GM19240 (cell line): ENCODE measurements around the gene TPI1.
"Not testable (repeated sequence)": the region's sequence is repeated elsewhere in the genome, so short reads cannot be mapped to it uniquely, and the experiment has no call there.

Experiments
- DNase-seq: peaks from one replicate; pipeline ENCODE4 v3.0.0; 2011; ENCODE audit warnings: low spot score; ENCODE audit not compliant: insufficient read length

The TPI1 gene

DNA sequence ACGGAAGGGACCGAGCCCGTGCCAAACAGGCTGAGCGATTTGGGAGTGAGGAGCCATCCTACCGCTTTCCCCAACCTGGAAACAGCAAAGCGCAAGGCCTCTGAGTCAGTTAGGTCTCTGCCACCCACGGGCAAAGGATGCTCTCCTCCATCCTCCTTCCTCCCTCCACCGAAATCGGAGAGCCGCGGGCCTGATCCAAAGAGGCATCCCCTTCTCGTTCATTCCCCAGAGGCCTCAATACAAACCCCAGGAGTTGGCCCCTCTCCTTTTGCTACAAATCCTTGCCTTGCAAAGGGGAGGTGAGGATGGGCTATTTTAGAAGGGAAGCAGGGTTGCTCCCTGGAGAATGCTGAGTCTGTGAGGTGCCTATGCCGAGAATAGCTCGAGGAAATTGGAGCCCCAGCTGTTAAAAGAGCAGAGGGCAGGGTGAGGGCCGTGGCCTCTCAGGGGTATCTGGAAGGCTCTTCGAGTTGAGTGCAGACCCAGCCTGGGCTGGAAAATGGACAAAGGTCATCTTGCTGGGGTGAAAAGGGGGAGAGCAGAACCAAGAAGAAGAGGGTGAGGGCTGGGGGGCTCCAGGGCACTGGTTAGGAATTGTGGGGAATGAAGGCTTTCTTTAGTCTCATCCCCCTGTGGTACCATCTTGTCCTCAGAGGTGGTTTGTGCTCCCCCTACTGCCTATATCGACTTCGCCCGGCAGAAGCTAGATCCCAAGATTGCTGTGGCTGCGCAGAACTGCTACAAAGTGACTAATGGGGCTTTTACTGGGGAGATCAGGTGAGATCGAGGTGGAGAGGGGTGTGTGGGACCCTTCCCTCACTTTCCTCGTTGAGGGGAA is 1.1 kb downstream of the TPI1 start:
- DNase-seq, result no peak

DNA sequence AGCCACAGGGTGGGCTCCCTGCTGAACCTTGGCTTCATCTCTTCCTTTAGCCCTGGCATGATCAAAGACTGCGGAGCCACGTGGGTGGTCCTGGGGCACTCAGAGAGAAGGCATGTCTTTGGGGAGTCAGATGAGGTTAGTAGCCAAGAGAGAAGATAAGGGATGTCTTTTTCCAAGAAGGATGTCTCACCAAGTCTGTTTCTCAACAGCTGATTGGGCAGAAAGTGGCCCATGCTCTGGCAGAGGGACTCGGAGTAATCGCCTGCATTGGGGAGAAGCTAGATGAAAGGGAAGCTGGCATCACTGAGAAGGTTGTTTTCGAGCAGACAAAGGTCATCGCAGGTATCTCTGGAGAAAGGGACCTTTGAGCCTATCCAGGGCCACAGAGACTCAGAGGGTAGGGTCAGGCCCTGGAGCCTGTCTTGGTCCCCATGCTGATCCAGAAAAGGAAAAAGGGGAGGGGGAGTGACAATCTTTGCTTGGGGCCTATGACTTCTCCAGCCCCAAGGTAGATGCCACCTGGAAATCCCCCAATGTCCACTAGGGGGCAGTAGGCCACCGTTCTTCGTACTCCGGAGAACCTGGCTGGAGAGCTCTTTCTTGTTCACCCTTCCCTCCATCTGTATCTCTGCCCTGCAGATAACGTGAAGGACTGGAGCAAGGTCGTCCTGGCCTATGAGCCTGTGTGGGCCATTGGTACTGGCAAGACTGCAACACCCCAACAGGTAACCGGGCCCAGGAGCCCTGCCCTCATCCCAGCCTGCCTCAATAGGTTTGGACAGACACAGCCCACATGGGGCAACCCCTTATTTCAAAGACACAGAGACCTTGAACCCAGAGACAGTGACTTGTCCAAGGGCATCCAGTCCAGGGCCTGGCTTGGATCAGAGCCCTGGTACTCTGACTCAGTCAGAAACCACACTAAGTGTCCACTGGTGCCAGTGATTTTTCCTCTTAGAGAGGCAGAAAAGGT is 2.0 kb downstream of the TPI1 start:
- peak; percentile 67 for DNase-seq

DNA sequence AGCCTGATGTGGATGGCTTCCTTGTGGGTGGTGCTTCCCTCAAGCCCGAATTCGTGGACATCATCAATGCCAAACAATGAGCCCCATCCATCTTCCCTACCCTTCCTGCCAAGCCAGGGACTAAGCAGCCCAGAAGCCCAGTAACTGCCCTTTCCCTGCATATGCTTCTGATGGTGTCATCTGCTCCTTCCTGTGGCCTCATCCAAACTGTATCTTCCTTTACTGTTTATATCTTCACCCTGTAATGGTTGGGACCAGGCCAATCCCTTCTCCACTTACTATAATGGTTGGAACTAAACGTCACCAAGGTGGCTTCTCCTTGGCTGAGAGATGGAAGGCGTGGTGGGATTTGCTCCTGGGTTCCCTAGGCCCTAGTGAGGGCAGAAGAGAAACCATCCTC is 3.0 kb downstream of the TPI1 start:
- DNase-seq, result not testable (repeated sequence)

DNA sequence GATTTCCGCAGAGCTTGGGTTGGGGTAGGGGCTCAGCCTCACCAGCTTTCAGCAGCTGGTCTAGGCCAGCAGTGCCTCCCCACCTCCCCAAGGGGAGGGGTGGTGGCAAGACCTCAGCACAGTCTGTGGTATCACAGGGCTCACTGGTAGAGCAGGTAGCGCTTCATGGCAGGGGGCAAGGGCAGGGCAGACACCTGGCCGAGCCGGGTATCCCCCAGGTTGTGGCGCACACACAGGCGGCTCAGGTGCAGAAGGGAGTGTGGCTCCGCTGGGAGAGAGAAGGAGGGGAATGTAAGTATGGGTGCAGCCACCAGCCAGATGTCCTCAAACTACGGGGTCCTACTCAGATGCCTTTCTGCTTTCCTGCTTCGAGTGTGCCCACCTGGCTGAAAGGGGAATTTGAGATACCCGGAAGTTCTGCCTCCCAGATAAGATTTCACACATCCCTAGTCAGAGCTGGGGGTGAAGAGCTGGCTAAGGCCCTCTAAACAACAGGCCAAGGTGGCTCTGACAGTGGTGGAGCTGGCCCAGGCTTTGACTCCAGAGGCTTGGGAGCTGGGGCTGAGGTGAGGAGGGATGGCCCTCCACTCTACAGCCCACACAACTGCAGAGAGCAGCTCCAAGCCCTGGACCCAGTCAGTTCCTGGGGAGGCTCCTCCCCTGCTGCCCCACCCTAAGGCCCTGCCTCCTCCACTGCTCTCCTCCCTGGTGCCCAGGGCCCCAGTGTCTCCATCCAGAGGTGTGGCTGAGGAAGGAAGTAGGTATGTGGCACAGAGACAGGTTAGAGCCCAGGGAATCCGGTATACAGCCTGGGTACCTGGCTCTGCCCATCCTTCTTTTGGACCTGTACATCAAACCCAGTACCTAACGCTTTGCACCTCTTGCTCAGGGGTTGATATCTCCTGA is 4.0 kb downstream of the TPI1 start:
- no peak for DNase-seq

DNA sequence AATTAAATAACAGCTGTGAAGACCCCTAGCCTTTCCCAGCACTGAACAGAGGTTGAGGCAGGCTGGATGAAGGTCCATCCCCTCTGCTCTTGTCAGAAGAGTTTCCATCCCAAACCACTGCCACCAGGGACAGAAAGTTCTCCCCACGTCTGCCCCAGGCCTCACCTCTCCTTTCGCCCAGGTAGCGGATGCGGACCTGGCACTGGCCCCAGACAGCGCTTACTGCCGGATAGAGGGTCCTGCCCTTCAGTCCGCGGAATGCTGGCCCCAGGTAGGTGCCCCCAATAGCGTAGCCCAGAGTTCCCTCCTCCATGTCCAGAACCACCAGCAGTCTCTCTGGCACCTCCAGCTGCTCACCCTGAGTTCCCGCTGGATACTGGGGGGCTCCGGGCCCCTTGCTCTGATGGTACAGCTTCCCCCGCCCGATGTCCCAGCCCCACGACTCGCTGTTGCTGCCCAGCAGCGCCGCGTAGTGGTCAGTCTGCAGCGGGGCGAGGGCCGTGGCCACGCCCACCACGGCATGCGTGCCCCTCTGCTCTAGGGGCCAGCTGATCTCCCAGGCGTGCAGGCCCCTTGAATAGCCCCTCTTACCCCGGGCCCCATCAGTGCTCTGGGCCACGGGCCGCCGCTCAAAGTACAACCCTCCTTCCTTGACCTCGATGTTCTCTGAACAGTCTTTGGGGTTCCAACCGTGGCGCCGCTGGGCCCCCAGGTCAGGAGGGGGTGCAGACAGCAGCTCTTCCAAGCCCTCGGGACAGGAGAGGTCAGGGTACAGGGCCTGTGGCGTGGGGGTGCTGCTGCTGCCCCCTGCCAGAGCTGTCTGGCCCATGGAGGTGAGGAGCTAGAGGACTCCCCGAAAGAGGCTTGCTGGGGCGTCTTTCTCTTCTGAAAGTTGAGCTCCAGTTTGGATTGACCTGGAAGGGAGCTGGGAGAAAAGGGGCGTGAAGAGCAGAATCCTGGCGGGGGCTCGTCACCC is 5.0 kb downstream of the TPI1 start:
- peak; percentile 69 for DNase-seq

DNA sequence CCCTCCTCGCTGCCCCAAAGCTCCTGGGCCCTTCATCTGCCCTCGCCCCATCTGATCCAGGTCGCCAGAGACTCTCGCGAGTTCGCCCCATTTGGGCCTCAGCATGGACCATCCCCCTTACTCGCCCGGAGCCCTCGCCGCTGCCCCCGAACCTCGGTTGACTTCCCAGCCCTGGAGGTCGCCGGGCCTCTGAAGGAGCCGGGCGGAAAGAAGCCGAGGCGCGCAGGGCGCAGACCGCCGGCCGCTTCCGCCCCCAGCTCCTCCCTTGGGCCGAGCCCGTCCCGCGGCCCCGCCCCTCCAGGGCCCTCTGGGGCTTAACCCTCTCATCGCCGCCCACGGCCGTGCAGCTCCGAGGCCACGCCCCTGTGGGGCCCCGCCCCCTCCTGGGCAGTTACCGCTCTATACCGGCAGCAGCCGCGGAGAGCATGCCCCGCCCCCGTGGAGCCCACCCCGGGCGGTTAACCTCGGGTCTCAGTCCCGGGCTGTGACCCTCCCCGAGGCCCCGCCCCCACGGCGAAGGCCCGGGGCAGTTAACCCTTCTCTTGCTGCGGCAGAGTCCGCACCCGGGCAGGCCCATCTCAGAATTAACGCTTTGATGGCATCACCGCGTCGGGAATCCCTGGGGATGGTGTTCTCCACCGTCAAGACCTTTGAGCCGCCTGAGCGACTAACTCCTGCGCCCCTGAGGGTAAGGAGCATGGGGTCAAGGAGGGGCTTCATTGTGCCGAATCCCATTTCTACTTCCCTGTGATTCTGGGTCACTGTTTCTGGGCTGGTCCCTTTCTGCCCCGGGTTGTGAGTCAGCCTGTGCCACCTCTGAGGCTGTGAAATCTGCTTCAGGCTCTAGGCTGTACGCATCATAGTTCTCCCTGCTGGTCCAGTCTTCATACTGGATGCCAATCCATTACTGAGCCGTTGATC is 6.0 kb downstream of the TPI1 start, which contains the start of gene SPSB2:
Gene SPSB2 (minus strand): TSS at position 210 of the 921 bp plus-strand sequence. CDS start 402 bp downstream, outside the sequence.
- peak; percentile 90 for DNase-seq

DNA sequence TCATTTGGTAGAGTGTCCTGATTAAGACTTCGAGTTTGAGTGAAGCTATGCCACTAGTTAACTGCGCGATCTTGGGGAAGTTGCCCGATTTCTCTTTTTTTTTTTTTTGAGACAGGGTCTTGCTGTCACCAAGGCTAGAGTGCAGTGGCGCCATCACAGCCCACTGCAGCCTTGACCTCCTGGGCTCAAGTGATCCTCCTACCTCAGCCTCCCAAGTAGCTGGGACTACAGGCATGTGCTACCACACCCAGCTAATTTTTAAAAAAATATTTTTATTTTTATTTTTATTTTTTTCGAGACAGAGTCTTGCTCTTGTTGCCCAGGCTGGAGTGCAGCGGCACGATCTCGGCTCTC is 6.7 kb downstream of the TPI1 start:
- not testable (repeated sequence) for DNase-seq

DNA sequence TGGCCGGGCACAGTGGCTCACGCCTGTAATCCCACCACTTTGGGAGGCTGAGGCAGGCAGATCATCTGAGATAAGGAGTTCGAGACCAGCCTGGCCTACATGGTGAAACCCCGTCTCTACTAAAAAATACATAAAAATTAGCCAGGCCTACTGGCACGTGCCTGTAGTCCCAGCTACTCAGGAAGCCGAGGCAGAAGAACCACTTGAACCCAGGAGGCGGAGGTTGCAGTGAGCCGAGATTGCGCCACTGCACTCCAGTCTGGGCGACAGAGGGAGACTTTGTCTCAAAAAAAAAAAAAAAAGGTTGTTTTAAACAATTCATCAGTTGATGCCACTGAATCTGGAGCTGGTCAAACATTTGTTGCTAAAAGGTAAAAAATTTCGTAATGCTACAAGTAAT is 12.5 kb downstream of the TPI1 start:
- DNase-seq, result not testable (repeated sequence)

DNA sequence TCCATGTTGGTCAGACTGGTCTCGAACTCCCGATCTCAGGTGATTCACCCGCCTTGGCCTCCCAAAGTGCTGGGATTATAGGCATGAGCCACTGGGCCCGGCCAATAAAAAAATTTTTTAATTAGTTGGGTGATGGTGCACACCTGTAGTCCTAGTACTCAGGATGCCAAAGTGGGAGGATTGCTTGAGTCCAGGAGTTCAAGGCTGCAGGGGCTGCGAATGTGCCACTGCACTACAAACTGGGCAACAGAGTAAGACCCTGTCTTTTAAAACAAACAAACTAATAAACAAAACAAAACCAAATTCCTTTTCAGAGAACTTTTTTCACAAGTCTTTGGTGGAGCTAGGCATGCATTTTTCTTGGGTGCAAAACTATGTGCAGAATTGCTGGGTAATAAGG is 15.9 kb downstream of the TPI1 start:
- DNase-seq, result no peak

DNA sequence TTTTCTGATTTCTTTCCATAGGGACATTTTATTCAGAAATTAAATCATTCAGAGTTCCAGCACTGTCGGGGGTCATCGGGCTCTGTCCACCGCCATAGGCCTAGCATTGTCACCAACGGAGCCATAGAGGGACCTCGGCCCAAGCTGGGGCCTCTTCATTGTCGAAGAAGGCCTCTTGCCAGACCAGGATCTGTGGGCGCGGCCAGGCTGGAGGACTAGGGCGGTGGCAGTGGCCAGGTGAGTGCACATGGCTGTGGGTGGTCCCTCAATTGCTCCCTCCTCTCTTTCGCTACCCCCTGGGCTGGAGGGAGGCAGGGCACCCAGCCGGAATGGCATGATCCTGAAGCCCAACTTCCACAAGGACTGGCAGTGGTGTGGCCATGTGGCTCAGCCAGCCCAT is 16.4 kb downstream of the TPI1 start:
- no peak for DNase-seq

DNA sequence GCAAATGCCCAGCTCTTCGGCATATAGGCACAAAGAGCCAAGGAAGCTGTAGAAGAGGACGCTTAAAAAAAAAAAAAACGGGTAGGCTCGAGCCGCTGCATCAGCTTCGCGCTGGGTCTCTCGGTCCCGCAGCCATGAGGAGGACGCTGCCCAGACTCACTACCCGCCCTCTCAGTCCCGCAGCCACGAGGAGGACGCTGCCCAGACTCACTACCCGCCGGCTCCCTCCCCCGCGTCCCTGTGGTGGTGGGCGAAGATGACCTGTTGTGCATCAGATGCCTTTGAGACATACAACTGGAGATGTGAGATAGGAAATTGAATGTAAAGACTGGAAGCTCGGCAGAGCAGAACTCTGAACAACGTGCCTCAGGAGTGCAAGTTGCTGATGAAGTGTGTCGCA is 17.2 kb downstream of the TPI1 start:
- no peak for DNase-seq

DNA sequence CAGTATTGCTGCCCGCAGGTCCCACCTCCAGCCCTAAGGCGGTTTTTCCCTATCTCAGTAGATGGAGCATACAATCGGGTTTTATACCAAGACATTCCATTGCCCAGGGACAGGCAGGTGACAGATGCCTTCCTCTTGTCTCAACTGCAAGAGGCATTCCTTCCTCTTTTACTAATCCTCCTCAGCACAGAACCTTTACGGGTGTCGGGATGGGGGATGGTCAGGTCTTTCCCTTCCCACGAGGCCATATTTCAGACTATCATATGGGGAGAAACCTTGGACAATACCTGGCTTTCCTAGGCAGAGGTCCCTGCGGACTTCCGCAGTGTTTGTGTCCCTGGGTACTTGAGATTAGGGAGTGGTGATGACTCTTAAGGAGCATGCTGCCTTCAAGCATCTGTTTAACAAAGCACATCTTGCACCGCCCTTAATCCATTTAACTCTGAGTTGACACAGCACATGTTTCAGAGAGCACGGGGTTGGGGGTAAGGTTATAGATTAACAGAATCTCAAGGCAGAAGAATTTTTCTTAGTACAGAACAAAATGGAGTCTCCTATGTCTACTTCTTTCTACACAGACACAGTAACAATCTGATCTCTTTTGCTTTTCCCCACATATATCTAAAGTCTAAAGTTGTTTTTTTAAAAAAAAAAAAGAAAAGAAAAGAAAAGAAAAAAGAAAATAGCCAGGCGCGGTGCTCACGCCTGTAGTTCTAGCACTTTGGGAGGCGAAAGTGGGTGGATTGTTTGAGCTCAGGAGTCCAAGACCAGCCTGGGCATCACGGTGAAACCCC is 19.1 kb downstream of the TPI1 start:
- not testable (repeated sequence) for DNase-seq

DNA sequence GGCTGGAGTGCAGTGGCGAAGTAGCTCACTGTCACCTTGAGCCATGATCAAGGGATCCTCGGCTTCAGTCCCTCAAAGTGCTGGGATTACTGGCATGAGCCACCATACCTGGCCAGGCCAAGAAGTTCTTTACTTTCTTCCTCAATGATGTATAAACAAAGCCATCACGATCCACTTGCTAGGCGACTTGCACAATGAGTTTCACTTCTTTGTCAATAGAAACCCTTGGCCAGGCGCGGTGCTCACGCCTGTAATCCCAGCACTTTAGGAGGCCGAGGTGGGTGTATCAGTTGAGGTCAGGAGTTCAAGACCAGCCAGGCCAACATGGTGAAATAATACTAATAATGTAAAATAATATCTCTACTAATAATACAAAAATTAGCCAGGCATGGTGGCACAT is 20.1 kb downstream of the TPI1 start:
- no peak for DNase-seq

DNA sequence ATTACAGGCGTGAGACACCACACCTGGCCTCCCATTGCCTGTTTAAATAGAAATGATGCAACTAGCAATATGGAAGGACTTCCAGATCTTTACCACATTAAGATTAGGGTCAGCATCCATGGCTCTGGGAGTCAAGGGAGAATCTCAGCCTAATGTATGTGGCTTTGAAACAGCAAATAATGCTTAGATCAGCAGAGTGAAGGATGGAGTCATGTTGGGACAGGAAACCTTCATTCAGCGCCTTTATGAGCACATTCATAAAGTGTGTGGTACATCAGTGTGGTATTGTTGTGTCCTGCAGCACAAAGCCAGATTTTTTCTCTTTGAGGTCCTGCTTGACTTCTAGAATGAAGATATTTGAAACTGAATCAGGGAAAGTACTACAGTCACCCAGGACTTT is 21.0 kb downstream of the TPI1 start:
- DNase-seq, result no peak

DNA sequence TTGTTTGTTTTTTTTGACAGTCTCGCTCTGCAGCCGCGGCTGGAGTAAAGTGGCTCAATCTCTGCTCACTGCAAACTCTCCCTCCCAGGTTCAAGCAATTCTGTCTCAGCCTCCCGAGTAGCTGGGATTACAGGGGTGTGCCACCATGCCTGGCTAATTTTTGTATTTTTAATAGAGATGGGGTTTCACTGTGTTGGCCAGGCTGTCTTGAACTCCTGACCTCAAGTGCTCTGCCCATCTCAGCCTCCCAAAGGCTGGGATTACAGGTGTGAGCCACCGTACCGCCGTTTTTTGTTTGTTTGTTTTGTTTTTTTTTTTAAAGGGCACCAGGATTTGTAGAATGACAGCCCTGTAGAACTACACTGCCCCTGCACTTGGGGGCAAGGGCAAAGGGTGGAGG is 21.5 kb downstream of the TPI1 start:
- DNase-seq, result not testable (repeated sequence)

DNA sequence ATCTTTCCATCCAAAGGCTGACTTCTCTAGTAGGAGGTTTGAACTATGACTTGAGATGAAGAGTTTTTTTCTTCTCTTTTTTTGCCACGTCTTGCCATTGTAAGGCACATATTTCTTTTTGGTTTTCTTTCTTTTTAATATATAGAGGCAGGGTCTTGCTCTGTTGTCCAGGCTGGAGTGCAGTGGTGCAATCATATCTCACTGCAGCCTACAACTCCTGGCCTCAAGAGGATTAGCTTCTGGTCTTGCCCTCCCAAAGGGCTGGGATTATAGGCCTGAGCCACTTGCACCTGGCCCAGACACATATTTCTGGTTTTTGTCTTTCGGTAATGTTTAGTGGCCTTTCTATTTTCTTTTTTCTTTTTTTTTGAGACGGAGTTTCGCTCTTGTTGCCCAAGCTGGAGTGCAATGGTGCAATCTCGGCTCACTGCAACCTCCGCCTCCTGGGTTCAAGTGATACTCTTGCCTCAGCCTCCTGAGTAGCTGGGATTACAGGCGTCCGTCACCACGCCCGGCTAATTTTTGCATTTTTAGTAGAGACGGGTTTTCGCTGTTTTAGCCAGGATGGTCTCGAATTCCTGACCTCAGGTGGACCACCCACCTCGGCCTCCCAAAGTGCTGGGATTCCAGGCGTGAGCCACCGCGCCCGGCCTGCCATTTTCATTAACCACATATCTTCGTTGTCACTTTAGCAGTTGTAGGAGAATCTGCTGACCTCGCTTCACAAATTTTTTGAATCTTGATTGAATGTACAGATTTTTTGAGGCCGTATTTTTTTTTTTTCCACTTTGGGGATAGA is 22.6 kb downstream of the TPI1 start:
- not testable (repeated sequence) for DNase-seq
